ENCODE results near the gene ILF2.
"Not testable (repeated sequence)": the region's sequence is repeated elsewhere in the genome, so short reads cannot be mapped to it uniquely, and the experiment has no call there.

ILF2 gene

GRCh38 chr1:153670859-153671627, at the start of gene ILF2:
Gene ILF2 (minus strand): TSS chr1:153670993. CDS start chr1:153670922, 71 bp downstream.
- peak; percentile 98 for DNase-seq (ENCODE audit: low read depth, low spot score)

GRCh38 chr1:153717330-153717729, 46.5 kb upstream of the ILF2 start:
- no peak for DNase-seq (ENCODE audit: low read depth, low spot score)

DNA sequence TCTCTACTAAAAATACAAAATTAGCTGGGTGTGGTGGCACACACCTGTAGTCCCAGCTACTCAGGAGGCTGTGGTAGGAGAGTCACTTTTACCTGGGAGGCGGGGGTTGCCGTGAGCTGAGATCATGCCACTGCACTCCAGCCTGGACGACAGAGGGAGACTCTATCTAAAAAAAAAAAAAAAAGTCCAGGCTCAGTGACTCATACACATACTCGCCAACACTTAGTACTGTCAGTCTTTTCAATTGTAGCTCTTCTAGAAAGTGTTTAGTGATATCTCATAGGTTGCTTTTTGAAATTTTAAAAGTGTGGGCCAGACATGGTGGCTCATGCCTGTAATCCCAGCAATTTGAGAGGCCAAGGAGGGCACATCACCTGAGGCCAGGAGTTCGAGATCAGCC, 45.4 kb upstream of the ILF2 start:
- not testable (repeated sequence) for DNase-seq (ENCODE audit: low read depth, low spot score)

DNA sequence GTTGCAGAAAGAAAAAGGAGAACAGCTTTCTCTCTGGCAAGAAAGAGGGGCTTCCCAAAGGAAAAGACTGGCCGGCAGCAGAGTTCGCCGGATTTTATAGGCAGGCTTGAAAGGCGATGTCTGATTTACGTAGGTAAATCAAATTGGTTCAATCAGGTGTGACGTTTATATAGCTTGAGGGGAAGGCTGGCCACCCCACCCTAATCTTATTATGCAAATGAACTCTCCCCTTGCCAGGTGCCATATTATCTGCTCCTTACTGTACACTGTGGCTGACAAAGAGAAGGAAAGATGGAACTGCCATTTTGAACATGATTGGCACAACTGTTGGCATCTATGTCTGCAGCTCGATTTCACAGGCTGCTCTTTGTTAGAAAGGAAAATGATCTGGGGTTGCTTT, 40.2 kb upstream of the ILF2 start:
- no peak for DNase-seq (ENCODE audit: low read depth, low spot score)

- DNase-seq (ENCODE audit: low read depth, low spot score): no peak
Observed at GRCh38 chr1:153705484-153705883, 34.7 kb upstream of the ILF2 start.

GRCh38 chr1:153699768-153700167, 29.0 kb upstream of the ILF2 start:
- no peak for DNase-seq (ENCODE audit: low read depth, low spot score)

DNA sequence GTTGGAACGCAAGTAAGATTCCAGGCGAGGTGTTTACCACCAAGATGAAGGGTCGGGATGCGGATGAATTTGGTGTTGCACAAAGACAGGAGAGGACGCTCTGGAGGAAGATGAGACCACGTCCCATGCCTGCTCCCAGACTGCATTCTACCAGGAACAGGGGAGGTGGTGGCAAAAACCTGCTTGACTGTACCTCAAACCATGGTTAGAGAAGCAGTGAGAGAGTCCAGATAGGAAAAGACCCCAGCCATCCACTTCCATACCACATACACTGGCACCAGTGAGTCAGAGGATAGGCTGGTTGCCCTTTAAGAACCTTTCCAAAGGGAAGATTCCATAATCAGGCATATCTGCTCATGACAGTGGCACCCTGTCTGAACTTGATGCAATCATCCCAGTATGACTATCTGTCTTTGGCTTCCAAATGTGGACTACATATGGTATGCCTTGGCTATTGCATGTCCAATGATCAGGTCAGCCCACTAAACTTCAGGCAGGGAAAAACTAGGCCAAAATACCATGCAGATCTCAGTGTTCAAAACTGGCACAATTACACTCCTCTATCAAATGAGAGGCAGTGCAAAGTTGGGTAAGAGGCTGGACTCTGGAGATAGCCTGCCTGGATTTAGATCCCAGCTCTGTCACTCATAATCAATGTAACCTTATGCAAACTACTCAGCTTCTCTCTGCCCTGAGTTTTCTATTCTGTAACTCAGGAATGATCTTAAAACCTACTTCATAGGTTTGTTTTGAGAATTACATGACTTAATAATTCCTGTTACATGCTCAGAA, 28.3 kb upstream of the ILF2 start:
- no peak for DNase-seq (ENCODE audit: low read depth, low spot score)

DNA sequence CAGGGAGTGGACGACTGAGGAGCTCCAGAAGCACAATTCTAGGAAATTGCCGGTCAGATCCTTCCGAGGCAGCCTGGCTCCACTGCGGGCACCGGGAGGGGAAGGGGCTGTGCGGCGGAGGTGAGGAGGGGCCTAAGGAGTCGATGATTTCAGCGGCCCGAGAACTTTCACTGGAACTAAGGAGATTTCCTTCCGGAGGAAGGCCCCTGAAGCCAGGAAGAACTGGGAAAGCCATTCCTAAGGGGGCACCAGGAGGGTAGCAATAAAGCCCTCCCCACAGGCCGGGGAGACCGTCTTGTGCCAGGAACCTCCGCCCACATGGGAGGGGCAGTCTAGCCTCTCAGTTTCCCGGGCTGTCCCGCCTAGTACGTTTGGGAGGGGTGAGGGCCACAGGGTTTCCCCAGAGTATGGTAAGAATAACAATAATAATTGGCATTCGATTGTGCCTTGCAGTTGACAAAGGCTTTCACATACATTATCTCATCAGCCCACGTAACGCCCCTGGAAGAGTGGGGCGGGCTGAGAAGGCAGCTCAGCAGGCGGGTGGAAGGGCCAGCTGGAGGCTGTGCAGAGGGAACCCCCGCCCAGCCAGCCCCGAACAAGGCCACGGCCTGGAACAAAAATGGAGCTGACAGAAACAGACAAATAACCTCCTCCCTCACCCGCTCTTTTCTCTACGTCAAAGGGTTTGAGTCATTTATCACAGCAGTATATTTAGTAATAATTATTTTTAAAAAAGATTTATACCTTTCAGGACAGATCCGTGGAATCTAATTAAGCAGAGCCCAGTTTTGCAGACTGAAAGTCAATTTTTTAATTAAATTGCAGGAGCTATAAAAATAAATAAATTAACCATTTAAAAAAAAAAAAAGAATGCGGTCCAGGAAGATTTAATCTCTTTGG, 27.5 kb upstream of the ILF2 start:
- DNase-seq (ENCODE audit: low read depth, low spot score): no peak

DNA sequence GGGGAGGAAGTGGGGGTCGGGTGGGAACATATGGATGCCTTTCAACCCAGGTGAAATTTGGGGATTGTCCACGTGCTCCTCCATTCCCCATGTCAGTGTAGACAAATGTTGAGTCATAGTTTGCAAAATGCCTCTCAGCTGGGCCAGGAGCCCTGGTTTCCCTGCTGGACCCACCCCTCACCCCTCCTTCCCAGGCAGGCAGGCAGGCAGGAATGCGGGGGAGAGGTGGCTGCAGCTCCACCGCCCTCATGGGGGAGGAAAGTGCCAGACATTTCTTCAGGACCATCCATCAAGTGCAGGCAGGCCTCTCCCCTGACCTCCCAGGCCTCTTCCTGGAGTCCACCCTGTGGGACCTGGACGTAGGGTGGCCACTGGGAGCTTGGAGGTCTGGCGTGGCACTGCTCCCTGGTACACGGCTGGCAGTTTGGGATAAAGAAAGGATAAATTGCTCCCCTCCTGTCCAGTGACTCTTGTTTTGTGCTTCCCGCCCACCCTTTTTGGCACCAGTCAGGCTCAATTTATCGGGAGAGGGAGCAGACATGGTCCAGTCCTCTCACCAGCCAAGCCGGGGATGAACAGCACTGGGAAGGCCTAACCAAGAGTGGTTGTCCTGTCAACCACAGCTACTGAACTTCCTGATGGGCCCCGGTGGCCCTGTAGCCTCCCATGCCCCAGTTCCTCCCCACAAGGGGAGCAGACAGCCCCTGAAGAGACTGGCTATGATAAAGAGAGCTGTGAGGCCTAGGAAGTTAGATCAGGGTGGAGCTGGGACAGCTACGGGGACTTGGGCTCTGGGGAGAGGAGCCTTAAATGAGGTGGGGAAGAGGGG, 26.6 kb upstream of the ILF2 start:
- no peak for DNase-seq (ENCODE audit: low read depth, low spot score)

DNA sequence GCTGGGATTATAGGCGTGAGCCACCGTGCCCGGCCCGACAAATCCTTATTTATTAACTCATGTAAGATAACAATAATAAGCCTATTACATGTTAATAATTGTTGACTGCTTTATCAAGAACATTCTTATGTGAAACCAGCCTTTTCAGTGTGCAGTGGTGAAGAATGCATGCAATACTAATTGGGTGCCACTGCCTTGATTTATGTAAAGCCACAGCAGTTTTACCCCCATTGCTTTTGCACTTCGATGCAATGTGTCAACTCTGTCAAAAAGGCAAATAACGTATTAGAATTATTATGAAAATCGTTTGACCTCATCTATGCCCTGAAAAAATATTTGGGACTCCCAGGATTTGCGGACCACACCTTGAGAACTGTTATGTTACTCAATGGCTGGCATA, 25.9 kb upstream of the ILF2 start:
- DNase-seq (ENCODE audit: low read depth, low spot score): no peak

- no peak for DNase-seq (ENCODE audit: low read depth, low spot score)
Observed at GRCh38 chr1:153693466-153693865, 22.7 kb upstream of the ILF2 start.

DNA sequence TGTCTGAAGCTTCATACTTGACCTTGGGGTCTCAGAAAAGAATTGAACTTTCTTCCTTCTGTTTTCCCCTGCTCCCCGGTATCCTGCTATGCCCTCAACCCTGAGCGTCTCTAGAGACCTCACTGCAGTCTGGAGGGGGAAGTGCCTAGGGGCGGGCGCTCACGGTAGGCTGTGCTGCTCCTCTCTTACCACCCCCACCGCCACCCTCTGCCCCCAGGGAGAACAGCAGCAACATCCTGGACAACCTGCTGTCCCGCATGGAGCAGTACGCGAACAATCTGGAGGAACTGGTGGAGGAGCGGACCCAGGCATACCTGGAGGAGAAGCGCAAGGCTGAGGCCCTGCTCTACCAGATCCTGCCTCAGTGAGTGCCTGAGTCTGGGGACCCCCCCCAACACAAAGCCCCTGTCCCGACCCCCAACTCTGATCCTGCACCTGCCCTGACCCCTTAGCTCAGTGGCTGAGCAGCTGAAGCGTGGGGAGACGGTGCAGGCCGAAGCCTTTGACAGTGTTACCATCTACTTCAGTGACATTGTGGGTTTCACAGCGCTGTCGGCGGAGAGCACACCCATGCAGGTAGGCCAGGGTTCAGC, 18.0 kb upstream of the ILF2 start:
- DNase-seq (ENCODE audit: low read depth, low spot score): no peak

DNA sequence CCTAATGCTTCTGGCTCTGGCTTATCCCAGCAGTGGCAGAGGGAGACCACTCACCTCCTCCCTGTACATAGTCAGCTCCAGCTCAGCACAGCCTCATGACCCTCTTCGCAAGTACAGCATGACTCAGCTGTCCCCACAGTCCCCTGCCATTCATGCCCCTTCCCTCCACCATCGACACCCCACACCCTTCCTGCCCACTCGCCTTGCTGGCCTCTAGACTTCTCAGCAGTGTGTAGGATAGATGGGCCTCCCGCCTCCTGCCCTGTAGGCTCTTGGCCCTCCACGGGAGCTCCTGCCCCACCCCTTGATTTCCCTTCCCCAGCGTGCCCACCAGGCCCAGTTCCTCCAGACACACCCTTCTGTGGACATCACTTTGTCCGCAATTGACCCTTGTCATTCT, 17.5 kb upstream of the ILF2 start:
- no peak for DNase-seq (ENCODE audit: low read depth, low spot score)

DNA sequence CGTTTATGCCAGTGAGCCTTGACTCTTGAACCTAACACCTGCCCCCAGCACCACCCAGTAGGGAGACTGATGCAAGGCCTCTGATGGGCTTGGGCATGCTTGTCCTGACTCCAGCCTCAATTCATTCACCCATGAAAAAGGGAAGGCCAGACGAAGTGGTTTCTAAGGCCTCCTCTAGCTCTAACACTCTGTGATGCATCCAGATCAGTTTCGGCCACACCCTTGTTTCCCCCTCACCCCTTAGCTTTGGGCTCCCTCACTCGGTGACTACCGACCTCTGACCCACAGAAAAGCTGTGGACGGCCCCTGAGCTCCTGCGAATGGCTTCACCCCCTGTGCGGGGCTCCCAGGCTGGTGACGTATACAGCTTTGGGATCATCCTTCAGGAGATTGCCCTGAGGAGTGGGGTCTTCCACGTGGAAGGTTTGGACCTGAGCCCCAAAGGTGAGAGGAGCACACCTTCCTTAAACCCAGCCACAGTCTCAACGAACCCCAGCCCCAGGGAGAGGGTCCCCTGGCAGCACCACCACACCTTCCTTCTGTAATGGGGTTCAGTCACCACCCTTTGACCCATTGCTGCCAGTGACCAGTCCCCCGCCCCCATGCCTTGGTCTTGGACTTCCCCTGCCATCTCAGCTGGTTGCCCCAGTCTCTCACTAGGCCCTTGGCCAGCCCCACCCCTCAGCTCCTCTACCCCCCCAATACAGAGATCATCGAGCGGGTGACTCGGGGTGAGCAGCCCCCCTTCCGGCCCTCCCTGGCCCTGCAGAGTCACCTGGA, 16.7 kb upstream of the ILF2 start:
- DNase-seq (ENCODE audit: low read depth, low spot score): no peak

GRCh38 chr1:153685544-153686340, 14.9 kb upstream of the ILF2 start:
- no peak for DNase-seq (ENCODE audit: low read depth, low spot score)

GRCh38 chr1:153684892-153685291, 14.1 kb upstream of the ILF2 start:
- no peak for DNase-seq (ENCODE audit: low read depth, low spot score)

- DNase-seq (ENCODE audit: low read depth, low spot score): no peak
Observed at GRCh38 chr1:153683854-153684253, 13.1 kb upstream of the ILF2 start.

DNA sequence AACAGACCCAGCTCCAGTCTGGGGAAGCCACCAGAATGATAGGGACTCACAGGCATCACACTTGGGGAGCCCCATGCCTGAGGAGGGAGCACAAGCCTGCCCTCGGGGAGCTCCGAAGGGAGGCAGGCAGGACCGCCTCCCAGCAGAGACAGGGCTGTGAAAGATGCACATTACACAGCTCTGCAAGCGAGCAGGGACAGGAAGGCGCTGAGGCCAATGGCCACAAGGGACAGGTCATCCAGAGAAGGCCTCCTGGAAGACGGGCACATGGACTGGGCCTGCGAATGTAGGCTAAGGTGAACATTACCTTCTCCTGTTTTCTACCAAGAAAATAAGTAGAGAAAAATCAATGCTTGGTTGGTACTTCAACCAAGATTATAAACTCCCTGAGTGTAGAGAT, 11.9 kb upstream of the ILF2 start:
- DNase-seq (ENCODE audit: low read depth, low spot score): no peak

DNA sequence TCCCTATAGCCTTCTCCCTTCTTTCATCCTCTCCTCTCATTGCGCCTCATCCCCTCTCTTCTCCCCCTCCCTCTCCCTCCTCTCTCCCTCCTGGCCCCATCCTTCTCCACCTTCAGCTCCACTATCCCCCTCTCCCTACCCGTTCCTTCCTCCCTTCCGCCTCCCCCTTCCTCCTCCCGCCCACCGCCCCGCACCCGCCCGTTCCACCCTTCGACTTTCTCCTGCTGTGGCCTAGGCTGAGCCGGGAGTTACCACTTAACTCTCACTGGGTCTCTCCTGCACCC, 9.3 kb upstream of the ILF2 start:
- no peak for DNase-seq (ENCODE audit: low read depth, low spot score)
